Islet precursor cell (in vitro differentiated cells): Measurements from ENCODE around the gene GZMM.

ENCODE experiments used
- DNase-seq: peaks from one replicate; pipeline ENCODE4 v3.0.0-alpha.2; 2018

Gene GZMM

DNA sequence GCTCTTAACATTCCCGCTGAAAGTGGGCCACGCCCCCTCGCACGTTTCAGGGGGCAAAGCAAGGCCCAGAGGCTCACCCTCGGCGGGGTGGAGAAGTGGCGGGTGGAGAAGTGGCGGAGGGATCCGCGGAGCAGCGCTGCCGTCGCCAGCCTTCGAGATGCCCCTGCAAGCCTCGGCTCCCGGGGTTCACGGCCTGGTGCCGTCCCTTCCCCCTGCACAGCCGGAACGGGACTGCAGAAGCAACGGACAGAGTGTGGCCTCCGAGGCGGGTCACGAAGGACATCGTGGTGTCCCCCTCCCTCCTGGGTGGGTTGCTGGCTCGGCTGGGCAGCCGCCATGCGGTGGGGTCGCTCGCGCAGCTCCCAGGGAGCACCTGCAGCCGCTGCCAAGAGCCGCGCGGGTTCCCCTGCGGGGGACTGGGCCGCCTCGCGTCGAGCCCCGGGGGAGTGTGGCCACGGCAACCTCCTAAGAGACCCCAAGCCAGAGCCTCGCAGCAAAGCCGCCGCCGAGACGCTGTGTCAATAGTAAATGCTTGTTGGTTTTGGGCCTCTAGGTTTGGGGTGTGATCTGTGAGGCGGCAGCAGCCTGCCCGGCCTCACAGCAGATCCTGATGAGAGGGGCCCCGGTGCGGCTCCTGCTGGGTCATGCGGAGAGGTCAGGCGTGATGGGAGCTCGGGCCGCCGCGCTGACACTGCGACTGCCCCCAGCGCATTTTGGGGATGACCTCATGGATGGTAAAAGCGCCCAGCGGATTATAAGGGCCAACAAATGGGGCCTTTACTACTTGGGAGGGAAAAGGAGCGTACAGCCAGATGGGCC, 31.1 kb upstream of the GZMM start:
- peak; percentile 70 for DNase-seq

DNA sequence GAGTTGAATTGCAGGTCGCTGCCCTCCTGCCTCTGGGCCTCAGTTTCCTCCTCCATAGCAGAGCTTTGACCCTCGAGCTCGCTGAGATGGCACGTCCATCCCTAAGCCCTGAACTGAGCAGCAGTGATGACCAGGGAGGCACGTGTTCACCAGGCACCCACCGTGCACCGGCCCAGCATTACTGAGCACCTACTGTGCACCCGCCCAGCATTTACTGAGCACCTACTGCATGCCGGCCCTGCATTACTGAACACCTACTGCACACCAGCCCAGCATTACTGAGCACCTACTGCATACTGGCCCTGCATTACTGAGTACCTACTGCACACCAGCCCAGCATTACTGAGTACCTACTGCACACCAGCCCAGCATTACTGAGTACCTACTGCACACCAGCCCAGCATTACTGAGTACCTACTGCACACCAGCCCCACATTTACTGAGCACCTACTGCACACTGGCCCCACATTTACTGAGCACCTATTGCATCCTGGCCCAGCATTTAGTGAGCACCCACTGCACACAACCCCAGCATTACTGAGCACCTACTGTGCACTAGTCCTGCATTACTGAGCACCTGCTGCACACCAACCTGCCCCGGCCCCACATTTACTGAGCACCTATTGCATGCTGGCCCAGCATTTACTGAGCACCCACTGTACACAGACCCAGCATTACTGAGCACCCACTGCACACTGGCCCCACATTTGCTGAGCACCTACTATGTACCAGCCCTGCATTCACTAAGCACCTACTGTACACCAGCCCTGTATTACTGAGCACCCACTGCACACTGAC, 30.3 kb upstream of the GZMM start:
- DNase-seq, result no peak

DNA sequence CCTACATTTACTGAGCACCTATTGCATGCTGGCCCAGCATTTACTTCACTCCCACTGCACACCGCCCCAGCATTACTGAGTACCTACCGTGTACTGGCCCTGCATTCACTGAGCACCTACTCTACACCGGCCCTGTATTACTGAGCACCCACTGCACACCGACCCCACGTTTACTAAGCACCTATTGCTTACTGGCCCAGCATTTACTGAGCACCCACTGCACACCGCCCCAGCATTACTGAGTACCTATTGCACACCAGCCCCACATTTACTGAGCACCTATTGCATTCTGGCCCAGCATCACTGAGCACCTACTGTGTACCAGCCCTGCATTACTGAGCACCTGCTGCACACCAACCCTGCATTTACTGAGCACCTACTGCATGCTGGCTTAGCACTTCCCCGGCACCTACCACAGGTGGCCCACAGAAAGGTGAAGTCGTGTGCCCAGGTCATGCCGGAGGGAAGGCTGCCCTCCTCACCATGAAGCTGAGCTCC, 29.6 kb upstream of the GZMM start:
- DNase-seq, result no peak

GRCh38 chr19:517721-518597, 25.9 kb upstream of the GZMM start:
- peak; percentile 93 for DNase-seq

DNA sequence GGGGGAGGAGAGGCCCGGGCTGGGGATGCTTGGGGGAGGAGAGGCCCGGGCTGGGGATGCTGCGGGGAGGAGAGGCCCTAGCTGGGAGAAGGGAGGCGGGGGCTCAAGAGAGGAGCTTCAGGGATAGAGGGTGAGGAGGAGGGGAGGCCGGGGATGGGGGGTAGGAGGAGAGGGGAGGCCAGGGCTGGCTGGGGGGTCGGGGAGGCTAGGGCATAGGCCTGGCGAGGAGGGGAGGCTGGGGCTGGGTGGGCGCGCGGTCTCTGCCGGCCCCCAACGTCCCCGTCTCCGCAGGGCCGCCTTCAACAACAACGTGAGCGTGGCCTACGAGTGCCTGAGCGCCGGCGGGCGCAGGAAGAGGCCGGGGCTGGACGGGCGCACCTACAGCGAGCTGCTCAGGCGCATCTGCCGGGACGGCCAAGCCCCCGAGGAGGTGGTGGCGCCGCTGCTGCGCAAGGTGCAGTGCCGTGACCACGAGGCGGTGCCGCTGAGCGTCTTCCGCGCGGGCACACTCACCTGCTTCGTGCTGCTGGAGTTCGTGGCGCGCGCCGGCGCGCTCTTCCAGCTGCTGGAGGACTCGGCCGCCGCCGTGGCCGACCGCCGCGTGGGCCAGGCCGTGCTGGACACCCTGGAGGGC, 25.1 kb upstream of the GZMM start:
- DNase-seq, result peak; percentile 87

DNA sequence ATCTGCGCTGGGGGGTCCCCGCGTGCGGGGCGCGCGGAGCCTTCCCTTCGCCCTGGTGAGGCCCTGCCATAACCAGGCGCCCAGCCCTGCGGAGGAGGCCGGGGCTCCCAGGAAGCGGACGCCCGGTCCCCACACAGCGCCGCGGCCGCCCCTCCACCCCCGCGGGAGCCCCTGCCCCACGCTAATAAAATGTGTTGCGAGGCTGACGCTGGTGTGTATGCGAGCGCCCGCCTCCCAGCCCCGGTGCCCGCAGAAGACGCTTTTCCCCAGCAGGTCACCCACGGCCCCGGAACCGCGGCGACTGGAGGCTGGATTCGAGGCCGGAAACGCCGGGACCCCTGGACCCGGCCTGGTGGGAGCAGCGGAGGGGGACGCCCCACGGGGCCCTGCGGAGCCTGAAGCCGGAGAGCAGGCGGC, 24.4 kb upstream of the GZMM start:
- DNase-seq, result no peak

DNA sequence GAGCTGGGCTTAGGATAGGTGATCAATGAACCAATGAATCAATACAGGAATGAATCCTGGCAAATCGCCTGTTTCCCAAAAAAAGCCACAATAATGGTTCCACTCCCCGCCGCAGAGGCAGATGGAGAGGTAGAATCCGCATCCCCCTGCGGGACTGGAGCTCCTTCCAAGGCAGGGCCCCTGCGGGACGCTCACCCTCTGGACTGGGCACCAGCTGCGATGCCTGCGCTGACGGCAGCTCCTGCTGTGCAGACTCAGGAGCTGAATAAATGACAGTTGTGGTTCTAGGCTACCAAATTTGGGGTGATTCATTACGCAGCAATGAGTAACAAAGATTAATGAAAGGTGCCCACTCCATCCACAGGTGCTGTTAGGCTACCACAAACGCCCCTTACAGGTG, 21.1 kb upstream of the GZMM start:
- DNase-seq, result no peak

GRCh38 chr19:524062-524674, 19.7 kb upstream of the GZMM start:
- DNase-seq, result no peak

GRCh38 chr19:525029-525428, 18.8 kb upstream of the GZMM start:
- no peak for DNase-seq

GRCh38 chr19:525857-526419, 17.9 kb upstream of the GZMM start:
- DNase-seq, result no peak

DNA sequence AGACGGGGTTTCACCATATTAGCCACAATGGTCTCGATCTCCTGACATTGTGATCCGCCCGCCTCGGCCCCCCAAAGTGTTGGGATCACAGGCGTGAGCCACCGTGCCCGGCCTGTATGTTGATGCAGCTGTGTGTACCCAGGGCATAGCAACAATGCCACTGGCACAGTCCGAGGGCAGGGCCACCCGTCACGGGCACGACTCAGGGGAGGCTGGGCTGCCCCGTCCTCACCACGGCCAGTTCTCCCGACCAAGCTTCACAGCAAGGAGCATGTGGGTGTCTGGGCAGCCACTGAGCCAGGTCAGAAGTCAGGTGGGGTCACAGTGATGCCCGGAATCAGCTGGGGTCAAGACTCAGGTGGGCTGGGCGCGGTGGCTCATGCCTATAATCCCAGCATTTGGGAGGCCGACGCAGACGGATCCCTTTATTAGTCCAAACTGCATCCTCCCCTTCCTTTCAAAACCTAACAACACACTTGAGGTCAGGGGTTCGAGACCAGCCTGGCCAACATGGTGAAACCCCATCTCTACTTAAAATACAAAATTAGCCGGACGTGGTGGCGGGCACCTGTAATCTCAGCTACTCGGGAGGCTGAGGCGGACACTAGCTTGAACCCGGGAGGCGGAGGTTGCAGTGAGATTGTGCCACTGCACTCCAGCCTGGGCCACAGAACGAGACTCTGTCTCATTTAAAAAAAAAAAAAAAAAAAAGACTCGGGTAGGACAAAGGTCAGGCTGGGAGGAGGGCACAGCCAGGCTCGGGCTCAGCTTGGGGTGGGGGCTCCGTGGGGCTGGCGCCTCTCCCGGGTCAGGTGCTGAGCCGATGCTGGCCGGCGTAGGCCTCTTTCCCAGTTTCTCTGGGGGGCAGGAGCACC, 13.5 kb upstream of the GZMM start:
- no peak for DNase-seq

GRCh38 chr19:531009-531752, 12.7 kb upstream of the GZMM start:
- DNase-seq, result peak; percentile 94

DNA sequence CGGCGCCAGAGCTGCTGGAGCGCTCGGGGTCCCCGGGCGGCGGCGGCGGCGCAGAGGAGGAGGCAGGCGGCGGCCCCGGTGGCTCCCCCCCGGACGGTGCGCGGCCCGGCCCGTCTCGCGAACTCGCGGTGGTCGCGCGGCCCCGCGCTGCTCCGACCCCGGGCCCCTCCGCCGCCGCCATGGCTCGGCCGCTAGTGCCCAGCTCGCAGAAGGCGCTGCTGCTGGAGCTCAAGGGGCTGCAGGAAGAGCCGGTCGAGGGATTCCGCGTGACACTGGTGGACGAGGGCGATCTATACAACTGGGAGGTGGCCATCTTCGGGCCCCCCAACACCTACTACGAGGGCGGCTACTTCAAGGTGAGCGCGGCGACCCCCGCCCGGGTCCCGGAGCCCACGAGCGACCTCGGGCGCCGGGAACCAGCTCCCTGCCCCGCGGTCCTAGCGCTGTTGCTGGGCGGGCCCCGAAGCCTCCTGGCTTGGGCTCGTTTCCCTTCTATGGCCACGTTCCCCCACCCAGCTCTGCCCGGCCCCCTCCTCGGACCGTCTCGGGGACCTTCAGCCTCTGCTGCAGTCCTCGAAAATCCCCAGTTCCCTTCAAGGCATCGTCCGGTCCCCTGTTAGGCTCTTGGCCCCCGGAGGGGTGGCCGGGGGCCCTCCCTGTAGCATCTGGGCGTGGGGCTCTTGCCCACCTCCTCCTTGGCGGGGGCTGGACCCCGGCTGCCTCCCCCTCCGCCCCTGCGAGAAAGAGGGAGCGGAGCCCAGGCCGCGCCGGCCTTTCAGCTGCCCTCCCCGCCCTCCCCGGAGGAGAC, 11.9 kb upstream of the GZMM start, which contains the start of gene CDC34:
Gene CDC34, plus strand, starts transcription at position 8 of the 808 bp plus-strand sequence. Its CDS starts 172 bp downstream, at position 180.
- DNase-seq, result no peak

GRCh38 chr19:532561-533363, 11.1 kb upstream of the GZMM start:
- DNase-seq, result peak; percentile 74

- DNase-seq, result no peak
Measured at GRCh38 chr19:533364-534058, 10.3 kb upstream of the GZMM start.

GRCh38 chr19:534088-534487, 9.8 kb upstream of the GZMM start:
- DNase-seq, result no peak
